Right lobe of liver (tissue), 6 donors: Measurements from ENCODE around the gene GFER. TPM values are rescaled to one million over a fixed set of nuclear protein-coding genes. Genes with fewer than 3 reads are reported as not detected.
A peak's percentile ranks its signal among the peaks of the same experiment; 100 is the strongest.

Experiments used
- ATAC-seq, 4 donors: fragments of 200-7000 bp; cut with Tn5 transposase; one replicate each; pipeline ENCODE4 v1.9.1; 2020; ENCODE audit warnings: mild to moderate bottlenecking in 4 of 4, moderate library complexity in 4 of 4
- DNase-seq, 3 donors: peaks; one replicate each; pipeline ENCODE4 v3.0.0-alpha.2; 2020
- H3K27ac ChIP-seq, 3 donors: fragments of 200-600 bp; one replicate each; pipeline ENCODE4 v1.8.0; 2022
- H3K27me3 ChIP-seq, 2 donors: fragments of 200-600 bp; one replicate each; pipeline ENCODE4 v1.8.0; 2022
- H3K36me3 ChIP-seq, 4 donors: fragments of 200-600 bp; sonication (generic) in 1 of 4; one replicate each; pipeline versions ENCODE4 v1.5.1 to v1.8.0; 2017 to 2022; ENCODE audit warnings: control low read depth in 1 of 4
- H3K4me1 ChIP-seq, 4 donors: fragments of 200-600 bp; sonication (generic) in 1 of 4; one replicate each; pipeline versions ENCODE4 v1.5.1 to v1.8.0; 2017 to 2022; ENCODE audit warnings: control low read depth in 1 of 4
- H3K4me3 ChIP-seq, 3 donors: fragments of 200-600 bp; one replicate each; pipeline ENCODE4 v1.8.0; 2022
- H3K9me3 ChIP-seq, 4 donors: fragments of 200-600 bp; sonication (generic) in 1 of 4; one replicate each; pipeline versions ENCODE4 v1.5.1 to v1.8.0; 2017 to 2022; ENCODE audit warnings: control low read depth in 1 of 4
- POLR2A ChIP-seq: fragments of 450-650 bp; IDR thresholded peaks from one replicate; pipeline ENCODE4 v1.6.1; 2017; ENCODE audit warnings: antibody characterized with exemption, mild to moderate bottlenecking
- WGBS: methylation state at CpG from one replicate; pipeline ENCODE4 v1.1.6; 2018; ENCODE audit warnings: low coverage, low lambda C conversion rate; ENCODE audit not compliant: insufficient coverage; ENCODE audit errors: missing lambda C conversion rate; 5-methylcytosine and 5-hydroxymethylcytosine counted together
- intact Hi-C, 2 donors: fragments of 100-400 bp; cut with DNase I; formaldehyde crosslinking; loops; one replicate each; pipeline versions ENCODE4 v1.11.2 to v1.14.1; 2022
- total RNA-seq, 6 experiments: library from RNA; depleted of rRNA in 2 of 6; stranded (reverse); fragments of >200 nt in 2 of 6; fragmentation: NEBNext Ultra II Directional in 3 of 6; extraction: Animal tissue kit (Norgen Biotek cat#: 25700) in 3 of 6; gene quantifications; one replicate each; pipeline versions ENCODE4 v1.1.0 to v1.2.4, GENCODE V29; 2016 to 2023
- TF ChIP-seq, protein P1 (sequence below), 4 donors: fragments of 200-600 bp in 3 of 4; fragments of 450-650 bp in 1 of 4; IDR thresholded peaks; one replicate each; pipeline versions ENCODE4 v1.5.1 to v1.8.0; 2016 to 2022; ENCODE audit warnings: antibody characterized with exemption in 4 of 4, mild to moderate bottlenecking in 2 of 4
- donor health status: DM: no; HTN: yes; CAD: no.
- donor health status: DM: no; HTN: no; CAD: no.
- donor health status: DM: no; HTN: no; CAD: no.
- donor health status: DM: no; HTN: yes; CAD: no.
- donor health status: DM: no; HTN: yes; CAD: no.

Gene GFER
- total RNA-seq, 6 experiments from 2014 or later, result 16.1 to 18.6 (median 18.0) TPM

DNA sequence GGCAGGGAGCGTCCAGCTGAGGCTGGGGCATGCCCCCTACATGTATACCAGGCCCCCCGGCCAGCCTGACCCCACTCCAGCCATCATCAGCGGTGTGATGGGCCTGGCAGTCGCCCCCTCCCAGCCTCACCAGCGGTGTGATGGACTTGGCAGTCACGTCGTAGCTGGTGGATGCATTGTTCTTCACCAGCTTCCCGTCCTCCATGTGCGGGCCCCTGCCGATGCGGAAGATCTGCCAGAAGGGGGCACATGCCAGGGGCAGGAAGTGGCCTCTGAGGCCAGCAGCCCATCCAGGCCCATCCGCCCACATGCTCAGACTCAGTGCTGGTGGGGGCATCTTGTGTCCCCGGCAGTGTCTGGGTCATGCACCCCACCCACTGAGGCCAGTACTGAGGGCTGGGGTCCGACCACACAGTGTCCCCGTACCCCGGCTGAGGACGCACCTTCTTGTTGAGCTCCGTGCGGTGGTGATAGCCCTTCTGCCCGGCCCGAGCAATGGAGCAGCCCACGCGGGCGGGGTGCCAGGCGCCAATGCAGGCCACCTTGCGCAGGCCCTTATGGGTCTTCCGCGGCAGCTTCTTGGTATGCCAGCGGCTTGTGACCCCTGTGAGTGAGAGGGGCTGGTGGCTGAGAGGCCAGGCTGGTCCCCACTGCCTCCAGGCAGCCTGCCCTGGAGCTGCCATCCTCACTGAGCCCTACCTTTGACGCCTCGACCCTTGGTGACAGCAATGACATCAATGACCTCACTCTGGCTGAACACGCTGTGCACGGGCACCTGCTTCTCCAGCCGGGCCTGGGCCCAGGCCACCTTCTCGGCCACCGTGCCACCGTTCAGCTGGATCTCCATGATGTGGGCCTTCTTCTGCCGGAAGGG, 37.3 kb upstream of the GFER start:
- no peak overlapping the region for H3K4me3 ChIP-seq
- H3K36me3 ChIP-seq, result no peaks in the 10 kb centered on the region
- ATAC-seq (no peak), DNase-seq (peak in 1 of 3 donors; percentile 50)
- 100% methylated on average over 1 of the region's 38 CpGs for WGBS
- intact Hi-C loops, result no loop called here
- no peaks in the 10 kb centered on the region for H3K9me3 ChIP-seq
- TF ChIP-seq, protein P1, sequence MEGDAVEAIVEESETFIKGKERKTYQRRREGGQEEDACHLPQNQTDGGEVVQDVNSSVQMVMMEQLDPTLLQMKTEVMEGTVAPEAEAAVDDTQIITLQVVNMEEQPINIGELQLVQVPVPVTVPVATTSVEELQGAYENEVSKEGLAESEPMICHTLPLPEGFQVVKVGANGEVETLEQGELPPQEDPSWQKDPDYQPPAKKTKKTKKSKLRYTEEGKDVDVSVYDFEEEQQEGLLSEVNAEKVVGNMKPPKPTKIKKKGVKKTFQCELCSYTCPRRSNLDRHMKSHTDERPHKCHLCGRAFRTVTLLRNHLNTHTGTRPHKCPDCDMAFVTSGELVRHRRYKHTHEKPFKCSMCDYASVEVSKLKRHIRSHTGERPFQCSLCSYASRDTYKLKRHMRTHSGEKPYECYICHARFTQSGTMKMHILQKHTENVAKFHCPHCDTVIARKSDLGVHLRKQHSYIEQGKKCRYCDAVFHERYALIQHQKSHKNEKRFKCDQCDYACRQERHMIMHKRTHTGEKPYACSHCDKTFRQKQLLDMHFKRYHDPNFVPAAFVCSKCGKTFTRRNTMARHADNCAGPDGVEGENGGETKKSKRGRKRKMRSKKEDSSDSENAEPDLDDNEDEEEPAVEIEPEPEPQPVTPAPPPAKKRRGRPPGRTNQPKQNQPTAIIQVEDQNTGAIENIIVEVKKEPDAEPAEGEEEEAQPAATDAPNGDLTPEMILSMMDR (IDR thresholded peaks at IDR 0.05), result no peak
- TF ChIP-seq POLR2A, result no peak
- no peak overlapping the region for H3K27ac ChIP-seq
- peaks cover 0 to 8% (median 0%) of the 10 kb centered on the region in 4 donors for H3K4me1 ChIP-seq
- no peaks in the 10 kb centered on the region for H3K27me3 ChIP-seq

DNA sequence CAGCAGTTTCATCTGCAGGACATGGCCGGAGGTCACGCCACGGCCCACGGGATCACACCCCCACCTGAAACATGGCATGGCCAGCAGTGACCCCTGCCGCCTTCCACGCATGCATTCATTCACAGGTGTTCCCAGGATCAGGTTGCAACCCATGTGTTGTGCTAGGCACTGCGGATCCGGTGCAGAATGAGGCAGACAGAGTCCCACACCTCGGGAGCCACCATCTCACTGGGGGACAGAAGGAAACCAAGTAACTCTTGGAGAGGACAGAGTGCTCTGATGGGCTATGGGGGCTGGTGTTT, 36.7 kb upstream of the GFER start:
- ATAC-seq, result no peak
- intact Hi-C loops, result no loop called here
- 60% methylated on average over 1 of the region's 9 CpGs for WGBS
- no peak for TF ChIP-seq POLR2A
- TF ChIP-seq, protein P1 (IDR thresholded peaks at IDR 0.05), result no peak
- Histone ChIP-seq H3K4me3 (no peak overlapping the region), H3K36me3 (no peaks in the 10 kb centered on the region), H3K9me3 (no peaks in the 10 kb centered on the region), H3K27me3 (no peaks in the 10 kb centered on the region), H3K4me1 (peaks cover 0 to 6% (median 0%) of the 10 kb centered on the region in 4 donors), H3K27ac (no peak overlapping the region)
- DNase-seq, result no peak

DNA sequence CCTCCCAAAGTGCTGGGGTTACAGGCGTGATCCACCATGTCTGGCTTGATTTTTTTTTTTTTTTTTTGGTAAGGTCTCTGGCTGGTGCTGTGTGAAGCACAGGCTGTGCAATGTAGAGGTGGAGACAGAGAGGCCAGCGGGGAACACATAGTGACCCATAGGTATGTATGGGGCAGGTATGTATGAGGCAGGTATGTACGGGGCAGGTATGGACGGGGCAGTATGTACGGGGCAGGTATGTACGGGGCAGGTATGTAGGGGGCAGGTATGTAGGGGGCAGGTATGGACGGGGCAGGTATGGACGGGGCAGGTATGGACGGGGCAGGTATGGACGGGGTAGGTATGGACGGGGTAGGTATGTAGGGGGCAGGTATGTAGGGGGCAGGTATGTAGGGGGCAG, 34.5 kb upstream of the GFER start:
- Histone ChIP-seq H3K36me3 (no peaks in the 10 kb centered on the region), H3K4me1 (no peaks in the 10 kb centered on the region), H3K27ac (no peak overlapping the region), H3K9me3 (no peaks in the 10 kb centered on the region), H3K27me3 (no peaks in the 10 kb centered on the region), H3K4me3 (no peak overlapping the region)
- DNase-seq, result no peak
- TF ChIP-seq, protein P1 (IDR thresholded peaks at IDR 0.05), result no peak
- no peak for TF ChIP-seq POLR2A
- ATAC-seq, result no peak
- intact Hi-C loops, result no loop called here
- 86% methylated on average over 10 of the region's 11 CpGs for WGBS

DNA sequence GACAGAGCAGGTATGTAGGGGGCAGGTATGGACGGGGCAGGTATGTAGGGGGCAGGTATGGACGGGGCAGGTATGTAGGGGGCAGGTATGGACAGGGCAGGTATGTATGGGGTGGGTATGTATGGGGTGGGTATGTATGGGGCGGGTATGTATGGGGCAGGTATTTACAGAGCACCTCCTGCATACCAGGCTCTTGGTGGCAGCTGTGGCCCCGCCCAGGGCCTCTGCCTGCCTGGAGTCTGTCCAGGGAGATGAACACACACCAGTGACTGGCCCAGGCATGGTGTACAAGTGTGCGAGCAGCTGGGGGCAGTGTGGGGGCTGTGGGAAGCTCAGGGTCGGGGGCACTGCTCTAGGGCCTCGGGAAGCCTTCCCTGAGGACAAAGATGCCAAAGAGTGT, 33.9 kb upstream of the GFER start:
- no peaks in the 10 kb centered on the region for H3K9me3 ChIP-seq
- H3K4me1 ChIP-seq, result no peaks in the 10 kb centered on the region
- no peaks in the 10 kb centered on the region for H3K36me3 ChIP-seq
- H3K27ac ChIP-seq, result no peak overlapping the region
- H3K4me3 ChIP-seq, result no peak overlapping the region
- 70% methylated on average over 2 of the region's 7 CpGs for WGBS
- ATAC-seq (no peak), DNase-seq (no peak)
- intact Hi-C loops, result no loop called here
- H3K27me3 ChIP-seq, result no peaks in the 10 kb centered on the region
- TF ChIP-seq, protein P1 (IDR thresholded peaks at IDR 0.05), result no peak
- TF ChIP-seq POLR2A, result no peak
